HEK293 (cell line): ENCODE data around the gene TSPAN9.

Source experiments
- BCL11B ChIP-seq: fragments of 450-650 bp; formaldehyde crosslinking; IDR thresholded peaks from 2 replicates; pipeline ENCODE4 v1.5.1; 2016; ENCODE audit warnings: low read depth, missing biosample characterization, missing genetic modification characterization
- CTCF ChIP-seq: fragments of 450-650 bp; formaldehyde crosslinking; IDR thresholded peaks from 2 replicates; pipeline ENCODE4 v1.5.1; 2016; ENCODE audit warnings: missing biosample characterization, missing genetic modification characterization
- REST ChIP-seq: fragments of 450-650 bp; formaldehyde crosslinking; IDR thresholded peaks from 2 replicates; pipeline ENCODE4 v1.5.1; 2016; ENCODE audit warnings: missing biosample characterization, missing genetic modification characterization
- SP3 ChIP-seq: fragments of 450-650 bp; formaldehyde crosslinking; IDR thresholded peaks from 2 replicates; pipeline ENCODE4 v1.5.1; 2016; ENCODE audit warnings: missing biosample characterization, missing genetic modification characterization
- TRIM28 ChIP-seq: IDR thresholded peaks from 2 replicates; pipeline ENCODE4 v1.6.1; 2011; ENCODE audit warnings: low read length, control low read depth, borderline replicate concordance
- ZNF10 ChIP-seq: fragments of 450-650 bp; formaldehyde crosslinking; IDR thresholded peaks from 2 replicates; pipeline ENCODE4 v1.5.1; 2017; ENCODE audit warnings: missing biosample characterization, missing genetic modification characterization
- ZNF311 ChIP-seq: fragments of 450-650 bp; formaldehyde crosslinking; IDR thresholded peaks from 2 replicates; pipeline ENCODE4 v1.5.1; 2017; ENCODE audit warnings: missing biosample characterization, missing genetic modification characterization, borderline replicate concordance
- ZNF335 ChIP-seq: fragments of 450-650 bp; formaldehyde crosslinking; conservative IDR thresholded peaks from 2 replicates; pipeline ENCODE4 v1.5.1; 2016; ENCODE audit warnings: missing biosample characterization, missing genetic modification characterization
- ZNF664 ChIP-seq: fragments of 450-650 bp; formaldehyde crosslinking; IDR thresholded peaks from 2 replicates; pipeline ENCODE4 v1.5.1; 2016; ENCODE audit warnings: missing biosample characterization, missing genetic modification characterization
- ZNF792 ChIP-seq: fragments of 450-650 bp; formaldehyde crosslinking; IDR thresholded peaks from 2 replicates; pipeline ENCODE4 v1.5.1; 2016; ENCODE audit warnings: missing biosample characterization, missing genetic modification characterization

GRCh38 chr12:3076730-3077571 is at the start of gene TSPAN9:
- TF ChIP-seq SP3 (tag by site-specific recombination): peak; percentile 80
- TF ChIP-seq CTCF (tag by site-specific recombination): peak; percentile 32; the same call in 1 of the 2 replicates
- 0 out of 2 replicates have a peak, but pooled peaks have one; percentile 24 for TF ChIP-seq BCL11B (tag by site-specific recombination)
- no peak for TF ChIP-seq TRIM28
- TF ChIP-seq ZNF792 (tag by site-specific recombination): 0 out of 2 replicates have a peak, but pooled peaks have one; percentile 16
- no peak for TF ChIP-seq ZNF311
- peak; percentile 50; the same call in 1 of the 2 replicates for TF ChIP-seq ZNF10 (tag by site-specific recombination)
- TF ChIP-seq ZNF335 (tag by site-specific recombination): peak; percentile 99
- TF ChIP-seq REST (tag by site-specific recombination): peak; percentile 17; the same call in 1 of the 2 replicates
- TF ChIP-seq ZNF664: no peak
